AG08396 (cell line): ENCODE data around the gene TMBIM6.
"Not testable (repeated sequence)": the region's sequence is repeated elsewhere in the genome, so short reads cannot be mapped to it uniquely, and the experiment has no call there.

Source experiments
- DNase-seq: peaks from one replicate; pipeline ENCODE4 v3.0.0; 2012; ENCODE audit warnings: low spot score, mixed read lengths

Gene TMBIM6

DNA sequence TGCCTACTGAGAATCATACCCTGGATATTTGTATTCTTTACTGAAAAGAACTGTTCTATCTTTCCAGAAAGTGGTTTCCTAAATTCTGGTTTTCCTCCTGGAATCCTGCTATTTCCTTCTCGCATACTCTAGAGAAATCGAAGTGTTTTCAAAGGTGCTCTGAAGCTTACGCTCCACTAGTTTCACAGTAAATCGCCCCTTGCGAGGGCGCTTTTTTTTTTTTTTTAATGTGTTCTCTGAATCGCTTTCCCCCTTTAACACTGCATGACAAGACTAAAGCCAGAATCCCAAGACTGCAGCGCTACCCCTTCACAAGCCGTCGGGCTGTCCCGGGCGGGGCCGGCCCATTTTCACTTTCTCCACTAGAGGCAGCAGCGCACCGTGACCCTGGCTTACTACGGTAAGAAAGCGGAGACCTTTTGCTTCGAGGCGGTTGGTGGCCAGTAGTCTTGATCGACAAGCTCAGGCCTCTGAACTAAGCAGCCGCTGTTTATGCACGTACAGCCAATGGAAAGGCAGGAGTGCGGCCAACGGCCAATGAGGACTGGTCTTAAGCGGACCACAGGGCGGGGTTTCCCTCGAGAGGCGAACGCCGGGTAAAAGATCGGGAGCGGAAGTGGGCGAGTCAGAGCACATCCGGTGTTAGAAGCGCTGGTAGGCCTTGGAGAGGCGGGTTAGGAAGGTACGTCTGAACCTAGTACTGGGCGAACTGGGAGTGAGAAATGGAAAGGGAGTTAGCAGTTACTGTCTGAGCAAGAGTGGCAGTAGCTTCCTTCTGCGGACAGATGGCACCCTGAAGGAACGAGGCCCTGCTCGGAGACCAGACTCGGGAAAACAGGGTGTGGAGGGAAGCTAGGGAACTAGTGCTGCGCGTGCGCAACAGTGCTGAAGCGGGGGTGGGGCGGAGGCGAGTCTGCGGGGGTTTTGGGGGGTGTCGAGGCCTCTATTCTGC lies at the start of gene TMBIM6:
Gene TMBIM6 (plus strand): TSS at position 628 of the 952 bp plus-strand sequence. CDS start 10,937 bp downstream, outside the sequence.
- DNase-seq, result peak; percentile 95

DNA sequence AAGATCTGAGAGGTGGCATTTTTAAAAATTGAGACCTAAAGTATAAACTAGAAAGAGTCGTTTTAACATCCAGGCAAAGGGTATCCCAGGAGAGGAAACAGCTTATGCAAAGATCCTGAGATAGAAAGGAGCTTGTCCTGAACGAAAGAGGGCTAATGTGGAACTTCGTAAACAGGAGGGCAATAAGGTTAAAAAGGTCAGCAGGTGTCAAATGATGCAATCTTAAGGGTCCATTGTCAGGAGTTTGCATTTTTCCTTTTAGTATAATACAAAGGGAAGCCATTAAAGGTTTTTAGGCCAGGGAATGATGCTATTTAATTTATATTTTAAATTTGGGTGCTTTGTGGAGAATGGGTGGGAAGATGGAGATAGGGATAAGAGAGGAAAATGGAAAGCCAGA lies 48.5 kb upstream of the TMBIM6 start:
- DNase-seq, result no peak

- no peak for DNase-seq
These were observed 47.4 kb upstream of the TMBIM6 start for GRCh38 chr12:49693931-49694444.

DNA sequence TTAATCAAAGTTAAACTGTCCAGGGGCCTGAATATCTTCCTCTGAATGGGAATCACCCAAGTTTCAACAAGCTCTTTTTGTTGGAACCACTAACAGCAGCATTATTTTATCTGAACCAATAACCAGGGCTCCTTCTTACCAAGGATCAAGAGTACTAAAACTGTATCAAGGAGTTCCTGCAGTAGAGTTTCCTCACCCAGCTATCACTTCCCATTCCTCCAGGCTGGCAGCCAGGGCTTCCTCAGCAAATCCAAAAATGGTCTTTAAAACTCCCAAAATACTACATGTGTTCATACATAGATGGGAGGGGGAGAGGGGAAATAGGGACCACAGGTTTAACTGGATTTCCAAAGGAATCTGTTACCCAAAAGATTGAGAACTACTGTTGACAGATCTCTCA lies 44.6 kb upstream of the TMBIM6 start:
- DNase-seq, result no peak

- DNase-seq, result no peak
These were observed 43.5 kb upstream of the TMBIM6 start for GRCh38 chr12:49697808-49698207.

- DNase-seq, result peak; percentile 45
These were observed 42.5 kb upstream of the TMBIM6 start for GRCh38 chr12:49698619-49699545.

DNA sequence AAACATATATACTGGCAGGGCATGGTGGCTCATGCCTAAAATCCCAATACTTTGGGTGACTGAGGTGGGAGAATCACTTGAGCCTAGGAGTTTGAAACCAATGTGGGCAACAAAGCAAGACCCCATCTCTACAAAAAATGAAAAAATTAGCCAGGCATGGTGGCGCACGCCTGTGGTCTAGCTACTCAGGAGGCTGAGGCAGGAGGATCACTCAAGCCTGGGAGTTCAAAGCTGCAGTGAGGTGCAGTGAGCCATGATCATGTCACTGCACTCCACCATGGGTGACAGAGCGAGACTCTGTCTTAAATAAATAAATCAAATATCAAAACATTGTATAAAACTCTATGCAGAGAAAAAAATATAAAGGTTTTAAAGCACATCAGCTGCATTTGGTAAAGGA lies 39.3 kb upstream of the TMBIM6 start:
- no peak for DNase-seq

DNA sequence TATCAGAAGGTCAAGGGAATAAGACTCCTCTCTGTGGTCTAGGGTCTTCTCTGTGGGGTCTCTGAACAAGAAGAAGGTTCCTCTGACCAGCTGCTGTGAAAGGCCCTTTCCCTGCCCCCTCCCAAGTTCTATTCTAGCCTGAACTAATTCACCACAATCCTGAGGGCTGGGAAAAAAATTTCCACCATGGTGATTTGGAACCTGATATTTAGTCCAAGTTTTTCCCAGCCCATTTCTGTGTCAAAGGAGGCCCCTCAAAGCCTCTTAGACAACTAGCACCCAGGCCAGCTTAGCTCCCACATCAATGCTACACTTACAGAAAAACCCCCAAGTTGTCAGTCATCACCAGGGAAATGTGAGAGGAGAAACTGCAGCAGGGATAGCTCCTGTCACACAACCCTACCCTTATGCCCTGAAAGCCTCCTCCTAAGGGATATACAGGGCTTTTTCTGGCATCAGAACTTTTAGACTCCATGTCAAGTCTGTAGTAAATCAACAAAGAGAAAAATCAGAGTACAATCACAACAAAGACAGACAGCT lies 38.6 kb upstream of the TMBIM6 start:
- DNase-seq, result no peak

- DNase-seq, result peak; percentile 45
These were observed 37.7 kb upstream of the TMBIM6 start for GRCh38 chr12:49703647-49704137.

DNA sequence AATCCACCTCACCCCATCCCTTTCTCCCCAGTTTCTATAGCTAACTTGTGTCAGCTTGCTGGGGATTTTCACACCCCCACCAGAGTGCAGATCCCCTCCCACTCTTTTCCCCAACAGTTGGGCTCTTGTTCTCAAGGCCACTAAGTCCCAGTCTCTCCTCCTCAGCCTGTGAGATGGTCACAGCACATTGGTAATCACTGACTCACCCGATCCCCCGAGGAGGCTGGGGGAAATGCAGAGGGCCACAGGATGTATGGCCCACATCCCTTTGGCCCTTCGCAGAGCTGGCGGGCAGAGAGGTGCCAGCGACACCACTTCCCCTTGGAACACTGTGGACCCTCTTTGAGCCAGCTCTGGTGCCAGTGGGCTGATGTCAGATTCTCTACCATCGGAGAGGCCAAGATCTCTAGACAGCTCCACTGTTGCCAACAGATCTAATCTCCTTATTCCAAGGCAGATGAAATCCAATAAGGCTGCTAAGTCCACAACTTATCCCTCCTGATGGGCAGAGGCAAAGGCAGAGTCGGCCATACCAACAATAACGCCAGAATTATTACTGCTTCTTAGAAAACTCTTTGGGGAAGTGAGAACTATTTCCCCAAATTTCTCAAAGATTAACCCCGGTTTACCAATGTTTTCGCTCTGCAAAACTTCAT lies 35.8 kb upstream of the TMBIM6 start:
- peak; percentile 65 for DNase-seq

GRCh38 chr12:49706351-49707127 lies 34.8 kb upstream of the TMBIM6 start:
- peak; percentile 46 for DNase-seq

DNA sequence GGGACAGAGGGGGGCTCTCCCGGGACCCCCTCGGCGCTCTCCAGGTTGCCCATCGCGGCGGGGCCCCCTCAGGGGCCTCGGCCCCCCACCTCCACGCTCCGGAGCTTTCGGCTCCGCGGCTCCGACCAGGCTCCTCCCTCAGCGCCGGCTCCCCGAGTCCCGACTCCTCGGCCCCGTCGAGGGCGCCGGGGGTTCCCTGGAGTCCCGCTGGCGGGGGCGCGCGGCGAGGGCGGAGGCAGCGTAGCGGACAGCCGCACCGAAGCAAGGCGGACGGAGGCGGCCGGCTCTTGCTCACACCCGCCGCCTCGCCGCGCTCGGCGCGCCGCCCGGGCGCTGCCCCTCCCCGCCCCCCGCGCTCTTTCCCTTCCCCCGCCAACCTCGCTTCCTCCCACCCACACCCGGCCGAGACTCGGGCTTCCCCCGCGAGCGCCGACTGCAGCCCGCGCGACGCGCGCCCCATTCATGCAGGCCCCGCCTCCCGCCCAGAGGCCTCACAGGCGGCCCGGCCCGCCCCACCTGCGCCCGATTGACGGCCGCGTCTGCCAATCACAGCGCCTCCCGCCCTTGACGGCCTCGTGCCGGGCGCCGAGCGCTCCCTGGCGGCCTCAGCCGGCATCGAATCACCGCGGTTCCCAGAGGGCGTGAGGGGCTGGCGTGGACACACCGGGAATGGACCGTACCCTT lies 34.1 kb upstream of the TMBIM6 start, which contains the start of gene FMNL3:
Gene FMNL3 (minus strand): TSS at position 278 of the 684 bp plus-strand sequence. CDS start 225 bp downstream, at position 53.
- DNase-seq, result peak; percentile 99

DNA sequence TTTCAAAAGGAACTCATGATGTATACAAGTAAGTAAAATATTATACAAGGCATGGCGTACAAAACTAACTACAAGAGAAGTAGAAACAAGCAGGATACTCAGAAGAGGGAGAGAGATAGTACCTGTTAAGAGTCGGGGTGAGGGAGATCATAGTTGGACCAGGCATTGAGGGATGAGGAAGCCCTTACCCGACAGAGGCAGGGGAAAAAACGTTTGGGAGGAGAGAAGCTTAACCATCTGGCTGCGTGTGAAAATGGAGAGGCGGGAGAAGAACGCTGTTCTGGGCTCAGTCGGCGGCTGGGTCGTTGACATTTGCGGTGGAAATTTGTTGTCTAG lies 33.6 kb upstream of the TMBIM6 start:
- no peak for DNase-seq

DNA sequence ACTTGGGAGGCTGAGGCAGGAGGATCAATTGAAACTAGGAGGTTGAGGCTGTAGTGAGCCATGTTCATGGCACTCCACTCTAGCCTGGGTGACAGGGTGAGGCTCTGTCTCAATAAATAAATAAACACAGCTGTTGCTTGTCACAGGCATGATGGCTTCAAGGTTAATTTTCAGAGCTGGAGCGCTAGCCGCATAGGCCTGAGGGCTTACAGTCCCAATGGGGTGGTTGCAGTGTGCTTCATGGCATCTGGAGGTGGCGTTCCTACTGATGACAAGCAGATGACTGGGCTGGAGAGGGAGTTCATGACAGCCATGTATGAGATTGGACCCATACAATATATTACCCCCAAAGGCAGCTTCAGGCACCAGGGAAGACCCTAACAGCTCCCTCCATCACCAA lies 32.5 kb upstream of the TMBIM6 start:
- no peak for DNase-seq

GRCh38 chr12:49713952-49714351 lies 27.4 kb upstream of the TMBIM6 start:
- DNase-seq, result not testable (repeated sequence)

DNA sequence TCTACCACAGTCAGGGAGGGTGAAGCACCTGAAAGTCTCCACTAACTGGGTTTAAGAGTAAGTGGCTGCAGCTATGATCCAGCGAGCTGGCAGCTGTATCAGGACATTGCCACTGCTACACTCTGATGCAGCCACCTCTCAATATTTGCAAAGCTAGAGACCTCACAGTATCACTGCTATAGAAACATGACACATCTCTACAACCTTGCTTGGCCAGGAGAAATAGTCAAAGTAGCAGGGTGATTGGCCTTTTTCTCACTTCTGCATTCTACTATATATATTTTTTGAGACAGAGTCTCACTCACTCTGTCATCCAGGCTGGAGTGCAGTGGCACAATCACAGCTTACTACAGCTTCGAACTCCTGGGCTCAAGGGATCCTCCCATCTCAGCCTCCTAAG lies 24.8 kb upstream of the TMBIM6 start:
- DNase-seq, result no peak

- DNase-seq, result not testable (repeated sequence)
These were observed 23.6 kb upstream of the TMBIM6 start for GRCh38 chr12:49717800-49718199.

- DNase-seq, result no peak
These were observed 21.1 kb upstream of the TMBIM6 start for GRCh38 chr12:49720214-49720613.

GRCh38 chr12:49721355-49721754 lies 20.0 kb upstream of the TMBIM6 start:
- not testable (repeated sequence) for DNase-seq

DNA sequence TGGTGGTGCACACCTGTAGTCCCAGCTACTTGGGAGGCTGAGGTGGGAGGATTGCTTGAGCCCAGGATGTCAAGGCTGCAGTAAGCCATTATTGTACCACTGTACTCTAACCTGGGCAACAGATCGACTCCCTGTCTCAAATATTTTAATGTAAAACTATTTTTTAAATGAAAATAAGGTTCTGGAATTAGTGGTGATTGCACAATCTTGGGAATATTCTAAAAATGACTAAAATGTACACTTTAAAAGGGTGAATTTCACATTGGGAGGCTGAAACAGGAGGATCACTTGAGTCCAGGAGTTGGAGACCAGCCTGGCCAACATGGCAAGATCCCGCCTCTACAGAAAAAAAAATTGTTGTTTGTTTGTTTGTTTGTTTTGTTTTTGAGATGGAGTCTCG lies 12.9 kb upstream of the TMBIM6 start:
- DNase-seq, result no peak
